Prostate gland (tissue), 2 donors: ENCODE measurements around the gene HSF2BP. TPM values are rescaled to one million over a fixed set of nuclear protein-coding genes. Genes with fewer than 3 reads are reported as not detected.

ENCODE experiments used
- DNase-seq: peaks from one replicate; pipeline ENCODE4 v3.0.0-alpha.2; 2019; ENCODE audit warnings: low spot score
- H3K27ac ChIP-seq, 2 donors: fragments of 200-600 bp; sonication (generic); 2 replicates each; pipeline ENCODE4 v1.5.1; 2017 to 2019
- H3K27me3 ChIP-seq: fragments of 200-600 bp; sonication (generic); replicated peaks from 2 replicates; pipeline ENCODE4 v1.5.1; 2019; ENCODE audit not compliant: insufficient read depth
- H3K36me3 ChIP-seq, 2 donors: fragments of 200-600 bp; sonication (generic); 1 replicate in 1 of 2; 2 replicates in 1 of 2; pipeline versions ENCODE4 v1.5.1 to v1.8.1; 2017 to 2019
- H3K4me1 ChIP-seq: fragments of 200-600 bp; sonication (generic); replicated peaks from 2 replicates; pipeline ENCODE4 v1.5.1; 2019
- H3K4me3 ChIP-seq, 2 donors: fragments of 200-600 bp; sonication (generic); 2 replicates each; pipeline ENCODE4 v1.5.1; 2017 to 2019
- H3K9me3 ChIP-seq: fragments of 200-600 bp; sonication (generic); 2 replicates; pipeline ENCODE4 v1.5.1; 2017
- POLR2A ChIP-seq: fragments of 450-650 bp; IDR thresholded peaks from one replicate; pipeline ENCODE4 v1.6.1; 2016; ENCODE audit warnings: antibody characterized with exemption, mild to moderate bottlenecking
- POLR2AphosphoS5 ChIP-seq: sonication (generic); formaldehyde crosslinking; IDR thresholded peaks from one replicate; pipeline ENCODE4 v1.6.1; 2017; ENCODE audit warnings: antibody characterized with exemption
- WGBS: methylation state at CpG from one replicate; pipeline ENCODE4 v1.1.5; 2018; 5-methylcytosine and 5-hydroxymethylcytosine counted together
- intact Hi-C: fragments of 100-400 bp; cut with DNase I; formaldehyde crosslinking; loops from one replicate; pipeline ENCODE4 v1.14.2; 2022
- total RNA-seq, 2 donors: library from RNA; depleted of rRNA; stranded (reverse); fragments of >200 nt; gene quantifications; one replicate each; pipeline ENCODE4 v1.1.0, GENCODE V29; 2016
- TF ChIP-seq, protein P1 (sequence below), 4 experiments: fragments of 200-600 bp in 2 of 4; fragments of 450-650 bp in 2 of 4; sonication (generic) in 2 of 4; IDR thresholded peaks; 1 replicate in 3 of 4; 2 replicates in 1 of 4; pipeline ENCODE4 v1.5.1; 2016 to 2019; ENCODE audit warnings: antibody characterized with exemption in 4 of 4, mild to moderate bottlenecking in 2 of 4, moderate library complexity in 2 of 4

The HSF2BP gene
- total RNA-seq, 2 donors from 2014 or later: 3.2 to 7.0 TPM

DNA sequence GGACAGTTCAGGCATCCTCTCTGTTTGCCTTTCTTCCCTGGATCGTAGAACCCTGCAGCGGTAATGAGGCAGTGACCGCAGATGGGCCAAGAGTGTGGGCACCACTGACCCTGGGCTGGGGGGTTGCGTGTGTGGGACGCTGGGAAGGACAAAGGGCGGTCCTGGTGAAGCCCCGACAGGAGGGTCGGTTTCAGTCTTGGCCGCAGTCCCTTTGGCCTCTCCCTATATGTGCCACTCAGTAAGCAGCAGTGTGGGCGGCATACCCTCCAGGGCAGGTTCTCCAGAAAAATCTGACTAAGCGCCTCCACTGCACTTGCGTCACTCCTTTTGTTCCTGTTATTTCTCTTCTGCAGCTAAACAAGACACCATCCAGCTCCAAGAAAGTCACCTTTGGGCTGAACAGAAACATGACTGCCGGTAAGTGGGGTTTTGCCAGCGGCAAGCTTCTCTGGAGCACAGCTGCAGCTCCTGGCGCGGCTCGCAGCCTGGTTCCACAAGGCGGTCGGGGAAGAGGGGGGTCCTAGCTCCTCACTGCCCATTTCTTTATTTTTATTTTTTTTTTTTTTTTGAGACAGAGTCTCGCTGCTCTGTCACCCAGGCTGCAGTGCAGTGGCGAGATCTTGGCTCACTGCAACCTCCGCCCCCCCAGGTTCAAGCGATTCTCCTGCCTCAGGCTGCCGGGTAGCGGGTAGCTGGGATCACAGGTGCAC lies 32.0 kb upstream of the HSF2BP start:
- Histone ChIP-seq H3K9me3 (no peaks in the 10 kb centered on the region), H3K27ac (no peak overlapping the region), H3K4me3 (no peak overlapping the region), H3K27me3 (no peaks in the 10 kb centered on the region), H3K4me1 (no peaks in the 10 kb centered on the region), H3K36me3 (peaks cover 4 to 32% of the 10 kb centered on the region in 2 donors)
- intact Hi-C loops: no loop called here
- WGBS: 96% methylated on average over 25 of the region's 25 CpGs
- TF ChIP-seq, protein P1, sequence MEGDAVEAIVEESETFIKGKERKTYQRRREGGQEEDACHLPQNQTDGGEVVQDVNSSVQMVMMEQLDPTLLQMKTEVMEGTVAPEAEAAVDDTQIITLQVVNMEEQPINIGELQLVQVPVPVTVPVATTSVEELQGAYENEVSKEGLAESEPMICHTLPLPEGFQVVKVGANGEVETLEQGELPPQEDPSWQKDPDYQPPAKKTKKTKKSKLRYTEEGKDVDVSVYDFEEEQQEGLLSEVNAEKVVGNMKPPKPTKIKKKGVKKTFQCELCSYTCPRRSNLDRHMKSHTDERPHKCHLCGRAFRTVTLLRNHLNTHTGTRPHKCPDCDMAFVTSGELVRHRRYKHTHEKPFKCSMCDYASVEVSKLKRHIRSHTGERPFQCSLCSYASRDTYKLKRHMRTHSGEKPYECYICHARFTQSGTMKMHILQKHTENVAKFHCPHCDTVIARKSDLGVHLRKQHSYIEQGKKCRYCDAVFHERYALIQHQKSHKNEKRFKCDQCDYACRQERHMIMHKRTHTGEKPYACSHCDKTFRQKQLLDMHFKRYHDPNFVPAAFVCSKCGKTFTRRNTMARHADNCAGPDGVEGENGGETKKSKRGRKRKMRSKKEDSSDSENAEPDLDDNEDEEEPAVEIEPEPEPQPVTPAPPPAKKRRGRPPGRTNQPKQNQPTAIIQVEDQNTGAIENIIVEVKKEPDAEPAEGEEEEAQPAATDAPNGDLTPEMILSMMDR (IDR thresholded peaks at IDR 0.05): no peak
- TF ChIP-seq POLR2A: no peak
- no peak for TF ChIP-seq POLR2AphosphoS5
- DNase-seq: no peak

DNA sequence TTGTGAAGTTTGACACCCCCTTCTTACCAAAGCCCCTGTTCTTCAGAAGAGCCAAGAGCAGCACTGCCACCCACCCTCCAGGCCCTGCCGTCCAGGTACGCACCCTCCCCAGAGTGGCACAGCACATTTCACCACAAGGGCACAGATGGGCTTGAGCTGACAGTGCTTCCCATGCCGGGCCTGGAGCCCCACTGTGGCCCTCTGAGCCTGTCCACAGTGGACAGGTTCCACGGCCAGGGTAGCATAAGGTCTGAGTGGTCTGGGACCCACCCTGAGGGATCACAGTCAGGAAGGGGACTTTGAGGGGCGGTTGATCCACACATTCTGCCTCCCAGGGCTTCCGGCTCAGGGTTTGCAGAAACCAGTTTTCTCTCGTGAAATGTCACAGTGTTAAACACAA lies 31.1 kb upstream of the HSF2BP start:
- WGBS: 88% methylated on average over 7 of the region's 7 CpGs
- no peaks in the 10 kb centered on the region for H3K9me3 ChIP-seq

DNA sequence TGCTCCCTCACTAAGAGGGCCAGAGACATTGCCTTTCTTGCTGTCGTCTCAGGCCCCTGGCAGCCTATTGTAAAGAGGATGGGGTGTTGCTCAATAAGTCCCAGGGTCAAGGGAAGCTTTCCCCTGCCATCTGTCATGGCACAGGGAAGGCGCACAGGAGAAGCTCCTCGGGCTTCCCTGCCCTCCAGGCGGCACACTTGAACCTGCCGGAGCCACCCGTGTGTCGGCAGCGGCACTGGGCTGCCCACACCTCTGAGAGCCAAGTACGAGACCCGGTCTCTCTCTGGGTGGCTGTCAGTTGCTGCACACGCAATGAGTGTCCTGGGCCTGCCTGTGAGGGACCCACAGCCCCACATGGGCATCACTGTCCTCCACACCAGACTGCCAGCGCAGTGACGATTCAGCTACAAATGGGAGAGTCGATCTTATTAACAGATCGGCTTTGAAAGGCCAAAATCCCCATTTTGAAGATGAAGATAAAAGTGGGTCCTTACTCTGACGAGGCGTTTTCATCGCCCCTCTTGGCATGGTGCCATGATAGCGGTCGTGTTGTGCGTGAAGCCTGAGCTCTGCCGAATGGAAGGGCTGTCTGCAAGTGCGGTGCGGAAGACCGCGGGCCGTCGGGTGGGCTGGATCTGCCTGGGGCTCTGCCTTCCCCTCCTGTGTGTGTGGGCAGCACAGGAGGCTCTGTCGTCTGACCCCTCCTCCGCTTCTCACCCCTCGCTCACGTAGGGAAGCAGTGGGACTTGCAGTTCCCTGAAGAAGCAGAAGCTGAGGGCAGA lies 30.5 kb upstream of the HSF2BP start:
- Histone ChIP-seq H3K27me3 (no peaks in the 10 kb centered on the region), H3K9me3 (no peaks in the 10 kb centered on the region), H3K4me3 (no peak overlapping the region), H3K27ac (no peak overlapping the region), H3K4me1 (no peaks in the 10 kb centered on the region), H3K36me3 (peaks cover 4 to 37% of the 10 kb centered on the region in 2 donors)
- WGBS: 88% methylated on average over 32 of the region's 32 CpGs
- DNase-seq: no peak
- TF ChIP-seq, protein P1 (IDR thresholded peaks at IDR 0.05): no peak
- TF ChIP-seq POLR2AphosphoS5: no peak
- TF ChIP-seq POLR2A: no peak
- intact Hi-C loops: no loop called here

More for the DNA sequence above, 31.1 kb upstream of the HSF2BP start:
- no peak overlapping the region for H3K4me3 ChIP-seq
- DNase-seq: no peak
- H3K27ac ChIP-seq: no peak overlapping the region
- H3K36me3 ChIP-seq: peaks cover 4 to 37% of the 10 kb centered on the region in 2 donors
- intact Hi-C loops: no loop called here
- no peak for TF ChIP-seq POLR2AphosphoS5
- TF ChIP-seq, protein P1 (IDR thresholded peaks at IDR 0.05): no peak
- H3K4me1 ChIP-seq: no peaks in the 10 kb centered on the region
- no peaks in the 10 kb centered on the region for H3K27me3 ChIP-seq

DNA sequence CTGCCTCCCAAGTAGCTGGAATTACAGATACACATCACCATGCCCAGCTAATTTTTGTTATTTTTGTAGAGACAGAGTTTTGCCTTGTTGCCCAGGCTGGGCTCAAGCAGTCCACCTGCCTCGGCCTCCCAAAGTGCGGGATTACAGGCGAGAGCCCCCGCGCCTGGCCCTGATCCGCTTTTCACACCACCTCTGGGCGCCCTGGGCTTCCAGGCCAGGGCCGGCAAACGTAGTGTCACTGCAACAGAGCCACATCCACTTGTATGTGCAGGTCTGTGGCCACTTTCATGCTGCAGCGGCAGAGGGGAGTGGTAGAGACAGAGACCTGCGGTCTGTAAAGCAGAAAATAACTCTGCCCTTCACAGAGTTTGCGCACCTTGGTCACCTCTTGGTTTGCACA lies 29.6 kb upstream of the HSF2BP start:
- TF ChIP-seq POLR2A: no peak
- TF ChIP-seq, protein P1 (IDR thresholded peaks at IDR 0.05): no peak
- TF ChIP-seq POLR2AphosphoS5: no peak
- no peak overlapping the region for H3K4me3 ChIP-seq
- WGBS: 94% methylated on average over 12 of the region's 12 CpGs
- peaks cover 4 to 37% of the 10 kb centered on the region in 2 donors for H3K36me3 ChIP-seq
- DNase-seq: no peak
- no peaks in the 10 kb centered on the region for H3K9me3 ChIP-seq
- no peaks in the 10 kb centered on the region for H3K27me3 ChIP-seq
- no peak overlapping the region for H3K27ac ChIP-seq
- H3K4me1 ChIP-seq: no peaks in the 10 kb centered on the region
- intact Hi-C loops: no loop called here
